Measurements from ENCODE around the gene GRK1.

- TF ChIP-seq CTCF (IDR thresholded peaks at IDR 0.05) (no peak), POLR2A (IDR thresholded peaks at IDR 0.05) (no peak)
Measured at GRCh38 chr13:113649212-113649611, 17.8 kb upstream of the GRK1 start.

All from uterus (tissue), 2 donors.